ENCODE measurements around the gene TOB1.
A peak's percentile ranks its signal among the peaks of the same experiment; 100 is the strongest.

The TOB1 gene

DNA sequence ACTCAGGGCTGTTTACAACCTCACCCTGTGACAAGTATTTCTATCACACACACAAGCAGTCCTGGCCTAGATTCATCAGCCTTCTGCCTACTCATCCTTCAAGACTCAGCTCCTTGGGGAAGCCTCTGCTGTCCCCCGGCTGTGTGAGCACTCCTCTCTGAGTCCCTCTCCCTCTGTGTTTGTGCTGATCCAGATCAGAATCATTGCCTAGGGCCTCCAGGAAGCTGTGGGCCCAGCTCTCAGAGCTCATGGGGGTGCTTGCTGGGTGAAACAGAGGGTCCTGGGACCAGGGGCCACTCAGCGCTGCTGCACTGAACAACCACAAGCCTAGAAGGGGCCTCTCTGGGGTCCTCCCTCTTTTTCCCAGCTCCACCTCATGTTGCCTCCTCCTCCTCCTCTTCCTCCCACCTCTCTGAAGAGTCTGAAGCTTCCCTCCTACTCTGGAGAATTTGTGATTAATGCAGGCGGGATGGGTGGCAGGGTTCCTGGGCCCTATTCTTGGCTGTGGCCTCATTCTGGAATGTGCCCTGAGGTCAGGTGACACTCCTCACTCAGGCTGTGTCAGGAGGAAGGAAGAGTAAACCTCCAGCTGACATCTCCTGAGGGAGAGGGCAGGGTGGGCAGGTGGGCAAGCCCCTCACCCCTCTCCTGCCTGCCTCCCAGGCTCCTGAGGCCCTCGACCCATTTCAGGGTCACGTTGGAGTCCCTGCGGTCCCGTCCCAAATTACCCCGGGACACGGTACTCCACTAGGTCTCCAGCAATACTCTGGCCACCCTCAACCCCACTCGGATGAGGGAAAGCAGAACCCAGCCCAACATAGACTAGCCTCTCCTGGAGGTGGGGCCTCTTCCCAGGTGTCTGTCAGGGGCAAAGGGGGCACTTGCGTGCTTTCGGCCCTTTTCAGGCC lies 20.7 kb downstream of the TOB1 start:
- no peaks in the 10 kb centered on the region for H3K36me3 ChIP-seq (ENCODE audit: control insufficient read depth, insufficient read depth, low read length)
- no peak for DNase-seq (ENCODE audit: extremely low read depth, insufficient read length)
- H3K27me3 ChIP-seq (replicated peaks; ENCODE audit: control insufficient read depth, insufficient read depth, low read length): no peaks in the 10 kb centered on the region
- H3K4me3 ChIP-seq (replicated peaks; ENCODE audit: low read depth, low read length): no peak overlapping the region
- TF ChIP-seq, protein P1, sequence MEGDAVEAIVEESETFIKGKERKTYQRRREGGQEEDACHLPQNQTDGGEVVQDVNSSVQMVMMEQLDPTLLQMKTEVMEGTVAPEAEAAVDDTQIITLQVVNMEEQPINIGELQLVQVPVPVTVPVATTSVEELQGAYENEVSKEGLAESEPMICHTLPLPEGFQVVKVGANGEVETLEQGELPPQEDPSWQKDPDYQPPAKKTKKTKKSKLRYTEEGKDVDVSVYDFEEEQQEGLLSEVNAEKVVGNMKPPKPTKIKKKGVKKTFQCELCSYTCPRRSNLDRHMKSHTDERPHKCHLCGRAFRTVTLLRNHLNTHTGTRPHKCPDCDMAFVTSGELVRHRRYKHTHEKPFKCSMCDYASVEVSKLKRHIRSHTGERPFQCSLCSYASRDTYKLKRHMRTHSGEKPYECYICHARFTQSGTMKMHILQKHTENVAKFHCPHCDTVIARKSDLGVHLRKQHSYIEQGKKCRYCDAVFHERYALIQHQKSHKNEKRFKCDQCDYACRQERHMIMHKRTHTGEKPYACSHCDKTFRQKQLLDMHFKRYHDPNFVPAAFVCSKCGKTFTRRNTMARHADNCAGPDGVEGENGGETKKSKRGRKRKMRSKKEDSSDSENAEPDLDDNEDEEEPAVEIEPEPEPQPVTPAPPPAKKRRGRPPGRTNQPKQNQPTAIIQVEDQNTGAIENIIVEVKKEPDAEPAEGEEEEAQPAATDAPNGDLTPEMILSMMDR (IDR thresholded peaks at IDR 0.05; ENCODE audit: insufficient read depth, low read length, poor library complexity, severe bottlenecking): no peak

DNA sequence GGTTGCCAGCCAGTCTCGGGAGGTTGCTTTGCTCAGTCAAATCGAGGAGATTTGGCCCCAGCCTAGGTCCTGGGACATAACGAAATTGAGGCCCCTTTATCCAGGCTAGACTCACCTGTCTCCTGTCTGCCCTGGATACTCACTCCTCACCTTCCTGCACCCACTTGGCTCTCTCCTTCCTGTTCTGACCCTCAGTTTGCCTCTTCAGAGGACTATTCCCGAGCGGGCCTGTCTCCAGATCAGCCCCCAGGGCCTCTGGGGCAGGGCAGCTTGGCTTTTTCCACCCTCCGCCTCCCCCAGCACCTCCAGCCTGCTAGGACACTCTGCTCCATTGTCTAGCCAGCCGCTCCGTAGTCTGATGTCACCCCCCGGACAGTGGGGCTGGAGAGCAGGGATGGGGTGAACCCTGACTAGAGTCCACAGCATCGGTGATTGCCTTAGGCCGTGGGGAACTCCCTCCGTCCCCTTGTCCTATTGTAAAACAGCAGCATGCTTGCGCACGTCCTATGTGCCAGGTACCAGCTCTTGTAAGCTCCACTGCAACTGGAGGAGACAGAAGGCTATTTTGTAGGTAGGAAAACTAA lies 21.9 kb downstream of the TOB1 start:
- DNase-seq (ENCODE audit: extremely low read depth, insufficient read length): no peak
- no peak overlapping the region for H3K4me3 ChIP-seq (replicated peaks; ENCODE audit: low read depth, low read length)
- TF ChIP-seq, protein P1 (IDR thresholded peaks at IDR 0.05; ENCODE audit: insufficient read depth, low read length, poor library complexity, severe bottlenecking): no peak
- no peaks in the 10 kb centered on the region for H3K36me3 ChIP-seq (ENCODE audit: control insufficient read depth, insufficient read depth, low read length)
- H3K27me3 ChIP-seq (replicated peaks; ENCODE audit: control insufficient read depth, insufficient read depth, low read length): no peaks in the 10 kb centered on the region

GRCh38 chr17:50843150-50843905 lies 22.8 kb downstream of the TOB1 start:
- Histone ChIP-seq H3K27me3 (replicated peaks; ENCODE audit: control insufficient read depth, insufficient read depth, low read length) (no peaks in the 10 kb centered on the region), H3K36me3 (ENCODE audit: control insufficient read depth, insufficient read depth, low read length) (no peaks in the 10 kb centered on the region), H3K4me3 (replicated peaks; ENCODE audit: low read depth, low read length) (no peak overlapping the region)
- no peak for DNase-seq (ENCODE audit: extremely low read depth, insufficient read length)
- TF ChIP-seq, protein P1 (IDR thresholded peaks at IDR 0.05; ENCODE audit: insufficient read depth, low read length, poor library complexity, severe bottlenecking): no peak

DNA sequence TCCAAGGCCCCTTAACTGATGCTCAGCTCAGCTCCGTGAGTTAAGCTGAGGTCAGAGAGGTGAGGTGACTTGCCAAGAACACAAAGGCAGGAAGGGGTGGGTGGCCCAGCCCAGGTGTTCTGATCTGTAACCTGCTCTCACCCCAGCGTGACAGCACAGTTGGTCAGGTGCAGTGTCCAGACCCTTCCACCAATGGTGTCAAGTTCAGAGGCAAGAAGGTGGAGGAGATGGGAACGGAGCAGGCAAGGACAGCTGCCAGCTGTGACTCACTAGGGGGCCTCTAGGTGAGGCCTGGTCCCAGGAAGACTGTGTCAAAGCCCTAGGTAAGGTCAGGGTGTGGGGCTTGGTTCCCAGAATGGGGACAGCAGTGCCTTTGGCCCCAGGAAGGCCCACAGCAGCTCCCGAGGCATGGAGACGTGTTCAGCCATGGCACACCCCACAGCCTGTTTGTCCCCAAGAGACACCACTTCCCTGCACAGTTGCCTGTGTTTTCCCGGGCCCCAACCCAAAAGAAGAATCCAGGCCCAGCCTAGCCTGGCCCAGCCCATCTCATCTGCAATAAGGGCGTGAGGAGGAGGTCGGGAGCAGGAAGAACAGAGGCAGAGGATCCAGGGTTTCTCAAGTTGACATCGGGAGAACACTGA lies 23.5 kb downstream of the TOB1 start:
- Histone ChIP-seq H3K4me3 (replicated peaks; ENCODE audit: low read depth, low read length) (no peak overlapping the region), H3K36me3 (ENCODE audit: control insufficient read depth, insufficient read depth, low read length) (no peaks in the 10 kb centered on the region), H3K27me3 (replicated peaks; ENCODE audit: control insufficient read depth, insufficient read depth, low read length) (no peaks in the 10 kb centered on the region)
- no peak for DNase-seq (ENCODE audit: extremely low read depth, insufficient read length)
- TF ChIP-seq, protein P1 (IDR thresholded peaks at IDR 0.05; ENCODE audit: insufficient read depth, low read length, poor library complexity, severe bottlenecking): no peak

GRCh38 chr17:50841949-50842354 lies 24.2 kb downstream of the TOB1 start:
- Histone ChIP-seq H3K36me3 (ENCODE audit: control insufficient read depth, insufficient read depth, low read length) (no peaks in the 10 kb centered on the region), H3K4me3 (replicated peaks; ENCODE audit: low read depth, low read length) (no peak overlapping the region), H3K27me3 (replicated peaks; ENCODE audit: control insufficient read depth, insufficient read depth, low read length) (no peaks in the 10 kb centered on the region)
- TF ChIP-seq, protein P1 (IDR thresholded peaks at IDR 0.05; ENCODE audit: insufficient read depth, low read length, poor library complexity, severe bottlenecking): peak; percentile 82
- no peak for DNase-seq (ENCODE audit: extremely low read depth, insufficient read length)
